SK-N-SH (cell line): ENCODE measurements around the gene SLC22A6.
"Not testable (repeated sequence)": the region's sequence is repeated elsewhere in the genome, so short reads cannot be mapped to it uniquely, and the experiment has no call there.

Source experiments
- JUND ChIP-seq: IDR thresholded peaks from 2 replicates; pipeline ENCODE4 v1.4.0; 2012
- POLR2AphosphoS5 ChIP-seq: IDR thresholded peaks from 2 replicates; pipeline ENCODE4 v1.6.1; 2012; ENCODE audit warnings: low read depth, low read length
- TEAD4 ChIP-seq: IDR thresholded peaks from 2 replicates; pipeline ENCODE4 v1.4.0; 2012; ENCODE audit warnings: mild to moderate bottlenecking, borderline replicate concordance; ENCODE audit not compliant: insufficient read depth
- YY1 ChIP-seq: IDR thresholded peaks from 2 replicates; pipeline ENCODE4 v1.4.0; 2012; ENCODE audit warnings: low read depth, mild to moderate bottlenecking
- TF ChIP-seq, protein P1 (sequence below): fragments of 200-600 bp; sonication (generic); IDR thresholded peaks from 2 replicates; pipeline ENCODE4 v1.6.1; 2017; ENCODE audit warnings: antibody characterized with exemption, mild to moderate bottlenecking, moderate library complexity
- TF ChIP-seq, protein P2 (sequence below): IDR thresholded peaks from 2 replicates; pipeline ENCODE4 v1.6.1; 2012; ENCODE audit warnings: mild to moderate bottlenecking, low read depth, low read length, moderate library complexity

DNA sequence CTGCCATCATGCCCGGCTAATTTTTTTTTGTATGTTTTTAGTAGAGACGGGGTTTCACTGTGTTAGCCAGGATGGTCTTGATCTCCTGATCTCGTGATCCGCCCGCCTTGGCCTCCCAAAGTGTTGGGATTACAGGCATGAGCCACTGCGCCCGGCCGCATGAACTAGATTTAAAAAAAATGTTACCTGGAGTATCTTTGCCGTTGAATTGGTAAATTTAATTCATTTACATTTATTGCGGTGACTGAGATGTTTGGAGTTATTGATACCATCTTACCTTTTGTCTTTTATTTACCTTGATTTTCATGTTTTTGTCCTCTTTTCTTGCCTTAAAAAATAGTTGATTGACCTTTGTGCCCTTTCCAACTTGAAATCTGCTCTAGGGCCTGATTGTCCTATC is 39.2 kb downstream of the SLC22A6 start:
- TF ChIP-seq POLR2AphosphoS5, YY1, TEAD4, JUND: not testable (repeated sequence)
- TF ChIP-seq, protein P1, sequence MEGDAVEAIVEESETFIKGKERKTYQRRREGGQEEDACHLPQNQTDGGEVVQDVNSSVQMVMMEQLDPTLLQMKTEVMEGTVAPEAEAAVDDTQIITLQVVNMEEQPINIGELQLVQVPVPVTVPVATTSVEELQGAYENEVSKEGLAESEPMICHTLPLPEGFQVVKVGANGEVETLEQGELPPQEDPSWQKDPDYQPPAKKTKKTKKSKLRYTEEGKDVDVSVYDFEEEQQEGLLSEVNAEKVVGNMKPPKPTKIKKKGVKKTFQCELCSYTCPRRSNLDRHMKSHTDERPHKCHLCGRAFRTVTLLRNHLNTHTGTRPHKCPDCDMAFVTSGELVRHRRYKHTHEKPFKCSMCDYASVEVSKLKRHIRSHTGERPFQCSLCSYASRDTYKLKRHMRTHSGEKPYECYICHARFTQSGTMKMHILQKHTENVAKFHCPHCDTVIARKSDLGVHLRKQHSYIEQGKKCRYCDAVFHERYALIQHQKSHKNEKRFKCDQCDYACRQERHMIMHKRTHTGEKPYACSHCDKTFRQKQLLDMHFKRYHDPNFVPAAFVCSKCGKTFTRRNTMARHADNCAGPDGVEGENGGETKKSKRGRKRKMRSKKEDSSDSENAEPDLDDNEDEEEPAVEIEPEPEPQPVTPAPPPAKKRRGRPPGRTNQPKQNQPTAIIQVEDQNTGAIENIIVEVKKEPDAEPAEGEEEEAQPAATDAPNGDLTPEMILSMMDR, result not testable (repeated sequence)
- TF ChIP-seq, protein P2, sequence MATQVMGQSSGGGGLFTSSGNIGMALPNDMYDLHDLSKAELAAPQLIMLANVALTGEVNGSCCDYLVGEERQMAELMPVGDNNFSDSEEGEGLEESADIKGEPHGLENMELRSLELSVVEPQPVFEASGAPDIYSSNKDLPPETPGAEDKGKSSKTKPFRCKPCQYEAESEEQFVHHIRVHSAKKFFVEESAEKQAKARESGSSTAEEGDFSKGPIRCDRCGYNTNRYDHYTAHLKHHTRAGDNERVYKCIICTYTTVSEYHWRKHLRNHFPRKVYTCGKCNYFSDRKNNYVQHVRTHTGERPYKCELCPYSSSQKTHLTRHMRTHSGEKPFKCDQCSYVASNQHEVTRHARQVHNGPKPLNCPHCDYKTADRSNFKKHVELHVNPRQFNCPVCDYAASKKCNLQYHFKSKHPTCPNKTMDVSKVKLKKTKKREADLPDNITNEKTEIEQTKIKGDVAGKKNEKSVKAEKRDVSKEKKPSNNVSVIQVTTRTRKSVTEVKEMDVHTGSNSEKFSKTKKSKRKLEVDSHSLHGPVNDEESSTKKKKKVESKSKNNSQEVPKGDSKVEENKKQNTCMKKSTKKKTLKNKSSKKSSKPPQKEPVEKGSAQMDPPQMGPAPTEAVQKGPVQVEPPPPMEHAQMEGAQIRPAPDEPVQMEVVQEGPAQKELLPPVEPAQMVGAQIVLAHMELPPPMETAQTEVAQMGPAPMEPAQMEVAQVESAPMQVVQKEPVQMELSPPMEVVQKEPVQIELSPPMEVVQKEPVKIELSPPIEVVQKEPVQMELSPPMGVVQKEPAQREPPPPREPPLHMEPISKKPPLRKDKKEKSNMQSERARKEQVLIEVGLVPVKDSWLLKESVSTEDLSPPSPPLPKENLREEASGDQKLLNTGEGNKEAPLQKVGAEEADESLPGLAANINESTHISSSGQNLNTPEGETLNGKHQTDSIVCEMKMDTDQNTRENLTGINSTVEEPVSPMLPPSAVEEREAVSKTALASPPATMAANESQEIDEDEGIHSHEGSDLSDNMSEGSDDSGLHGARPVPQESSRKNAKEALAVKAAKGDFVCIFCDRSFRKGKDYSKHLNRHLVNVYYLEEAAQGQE, result not testable (repeated sequence)
